NCI-H1417 treated with DMSO at 0.1 percent for 48 hours (cell line): ENCODE results near the gene SLC43A2.

ENCODE experiments used
- DNase-seq: peaks from one replicate; lab custom pipeline; 2025; lab: John Stamatoyannopoulos, UW

SLC43A2 gene

GRCh38 chr17:1623057-1623630 lies 5.5 kb downstream of the SLC43A2 start:
- no peak for DNase-seq

DNA sequence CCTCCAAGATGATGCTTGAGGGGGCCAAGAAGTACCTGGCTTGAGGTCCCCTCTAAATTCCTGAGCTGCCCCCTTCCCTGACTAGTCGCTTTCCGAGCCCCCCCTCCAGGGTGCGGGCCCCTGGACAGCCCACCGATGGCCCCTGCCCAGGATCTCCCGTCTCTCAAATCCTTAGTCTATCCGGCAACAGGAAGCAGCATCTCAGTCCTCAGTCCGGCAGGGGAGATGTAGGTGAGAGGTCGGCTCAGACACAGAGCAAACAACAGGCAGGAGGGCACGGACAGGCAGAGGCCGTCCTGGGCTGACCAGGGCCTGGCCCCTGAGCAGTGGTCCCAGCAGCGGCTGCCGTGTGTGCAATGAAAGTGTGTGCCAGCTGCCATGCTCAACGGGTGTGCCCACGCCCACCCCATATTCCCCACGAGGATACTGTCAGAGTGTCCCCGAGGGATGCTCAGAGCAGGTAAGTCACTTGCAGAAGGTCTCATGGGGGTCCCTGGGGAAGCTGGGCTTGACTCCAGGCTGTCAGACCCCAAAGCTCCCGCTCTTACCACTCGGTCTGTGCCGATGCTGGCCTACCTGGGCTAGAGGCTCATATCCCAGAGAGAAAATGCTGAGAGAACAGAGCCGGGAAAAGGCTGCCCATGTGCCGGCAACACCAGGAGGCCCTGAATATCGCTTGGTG lies 7.2 kb downstream of the SLC43A2 start:
- DNase-seq, result no peak

DNA sequence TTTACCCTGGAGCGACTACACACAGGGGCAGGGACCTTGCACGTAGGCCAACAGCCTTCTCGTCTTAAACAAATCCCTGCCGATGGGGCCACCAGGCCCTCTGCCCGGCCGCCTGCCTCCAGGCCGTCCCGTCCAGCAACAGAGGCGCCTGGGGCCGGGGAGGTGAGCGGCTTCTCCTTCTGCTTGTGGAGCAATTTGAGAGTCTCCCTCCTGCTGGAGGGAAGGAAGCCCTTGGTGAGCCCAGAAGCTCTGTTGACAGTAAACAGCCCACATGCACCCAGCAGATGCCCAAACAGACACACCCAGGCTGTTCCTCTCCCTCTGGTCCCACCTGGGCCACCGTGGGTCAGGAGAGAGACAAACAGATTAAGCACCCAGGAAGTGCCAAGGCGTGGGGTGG lies 8.1 kb downstream of the SLC43A2 start:
- no peak for DNase-seq

- no peak for DNase-seq
Measured at GRCh38 chr17:1617620-1618174, 10.9 kb downstream of the SLC43A2 start.

GRCh38 chr17:1616101-1616500 lies 12.5 kb downstream of the SLC43A2 start:
- no peak for DNase-seq

- no peak for DNase-seq
Measured at GRCh38 chr17:1612400-1612799, 16.2 kb downstream of the SLC43A2 start.

GRCh38 chr17:1611715-1612114 lies 16.9 kb downstream of the SLC43A2 start:
- DNase-seq, result no peak

- no peak for DNase-seq
Measured at GRCh38 chr17:1608676-1609075, 20.0 kb downstream of the SLC43A2 start.

- no peak for DNase-seq
Measured at GRCh38 chr17:1607971-1608320, 20.7 kb downstream of the SLC43A2 start.

DNA sequence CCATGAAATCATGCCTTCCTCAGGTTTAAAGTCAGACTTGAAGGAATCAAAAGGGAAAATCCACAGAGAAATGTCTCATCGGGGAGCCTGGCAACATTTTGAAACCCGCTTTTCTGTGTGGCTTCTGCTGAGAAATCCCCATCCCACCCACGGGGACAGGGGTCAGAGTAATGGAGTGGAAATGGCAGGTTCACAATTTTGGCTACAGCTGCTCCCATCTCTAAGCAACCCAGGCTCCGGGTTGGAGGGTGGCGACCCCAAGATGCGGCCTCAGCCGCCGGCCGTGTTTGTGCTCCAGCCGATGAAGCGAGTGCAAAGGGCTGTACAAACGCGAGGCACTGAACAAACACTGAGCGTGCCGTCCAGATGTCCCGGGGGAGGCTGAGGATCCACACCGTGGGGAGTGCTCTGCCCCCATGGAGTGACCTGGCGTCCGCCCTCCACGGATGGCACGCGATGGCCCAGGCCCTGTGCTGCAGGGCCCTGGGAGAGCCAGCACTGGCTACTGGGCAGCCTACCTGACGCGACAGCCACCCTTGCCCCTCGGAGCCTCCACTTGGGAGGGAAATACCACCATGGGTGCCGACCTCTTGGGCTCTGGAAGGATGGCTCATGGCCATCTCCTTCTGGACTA lies 22.2 kb downstream of the SLC43A2 start:
- DNase-seq, result no peak

DNA sequence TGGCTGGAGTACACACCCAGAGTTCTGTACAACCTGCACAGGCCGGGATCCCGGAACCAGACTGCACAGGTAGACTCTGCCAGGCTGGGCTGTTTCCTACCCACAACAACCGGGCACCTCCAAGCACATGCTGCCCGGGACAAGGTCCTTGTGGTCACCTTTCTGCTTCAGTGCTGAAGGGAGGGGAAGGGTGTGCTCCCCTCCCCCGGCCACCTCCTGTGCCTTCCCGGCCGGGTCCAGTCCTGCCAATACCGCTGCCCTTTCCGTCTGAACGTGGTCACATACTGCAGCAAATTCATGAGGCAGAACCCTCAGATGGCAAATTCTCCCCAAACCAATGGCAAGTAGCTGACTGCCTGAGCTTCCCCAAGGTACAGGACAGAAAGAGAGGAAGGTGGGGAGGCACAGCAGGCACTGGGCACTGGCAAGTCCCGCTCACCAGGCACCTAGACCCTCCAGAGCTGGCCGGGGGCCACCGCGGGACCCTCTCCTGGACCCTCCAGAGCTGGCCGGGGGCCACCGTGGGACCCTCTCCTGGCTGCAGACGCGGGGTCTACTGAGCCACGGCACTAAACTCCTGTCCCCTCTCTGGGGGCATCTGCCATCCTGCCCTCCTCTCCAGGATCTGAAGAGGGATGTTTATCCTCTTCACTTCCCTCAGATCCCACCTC lies 22.8 kb downstream of the SLC43A2 start:
- DNase-seq, result no peak

DNA sequence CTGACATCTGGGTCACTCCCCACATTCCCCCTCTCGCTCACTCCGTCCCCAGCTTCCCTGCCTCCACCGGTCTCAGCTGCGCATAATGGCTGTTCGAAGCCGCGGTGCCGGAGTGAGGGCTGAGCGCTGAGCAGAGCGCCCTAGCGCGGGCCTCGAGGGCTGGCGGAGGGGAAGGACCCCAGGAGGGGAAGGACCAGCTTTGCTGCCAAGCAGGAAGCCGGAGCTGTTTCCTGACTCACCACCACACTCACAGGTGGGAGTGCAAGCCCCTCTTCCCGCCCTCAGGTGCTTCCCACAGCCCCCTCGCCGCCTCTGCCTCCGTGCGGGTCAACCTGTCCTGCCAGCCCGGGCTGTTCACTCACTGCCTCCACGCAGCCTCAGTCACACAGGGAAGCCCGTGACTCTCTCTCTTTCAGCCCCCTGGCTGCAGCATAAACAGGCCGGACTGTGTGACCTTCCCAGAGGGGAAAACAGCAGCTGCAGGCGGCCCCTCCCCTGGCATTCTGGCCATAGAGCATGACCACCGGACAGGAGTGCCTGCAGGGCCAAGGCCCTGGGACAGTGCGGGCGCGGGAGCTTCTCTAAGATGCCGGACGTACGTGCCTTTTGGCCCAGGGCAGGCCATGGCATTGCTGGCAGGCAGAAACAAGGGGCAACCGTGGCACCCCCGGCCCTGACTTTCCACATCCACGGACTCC lies 23.7 kb downstream of the SLC43A2 start:
- DNase-seq, result no peak

GRCh38 chr17:1601571-1601970 lies 27.1 kb downstream of the SLC43A2 start:
- DNase-seq, result no peak

DNA sequence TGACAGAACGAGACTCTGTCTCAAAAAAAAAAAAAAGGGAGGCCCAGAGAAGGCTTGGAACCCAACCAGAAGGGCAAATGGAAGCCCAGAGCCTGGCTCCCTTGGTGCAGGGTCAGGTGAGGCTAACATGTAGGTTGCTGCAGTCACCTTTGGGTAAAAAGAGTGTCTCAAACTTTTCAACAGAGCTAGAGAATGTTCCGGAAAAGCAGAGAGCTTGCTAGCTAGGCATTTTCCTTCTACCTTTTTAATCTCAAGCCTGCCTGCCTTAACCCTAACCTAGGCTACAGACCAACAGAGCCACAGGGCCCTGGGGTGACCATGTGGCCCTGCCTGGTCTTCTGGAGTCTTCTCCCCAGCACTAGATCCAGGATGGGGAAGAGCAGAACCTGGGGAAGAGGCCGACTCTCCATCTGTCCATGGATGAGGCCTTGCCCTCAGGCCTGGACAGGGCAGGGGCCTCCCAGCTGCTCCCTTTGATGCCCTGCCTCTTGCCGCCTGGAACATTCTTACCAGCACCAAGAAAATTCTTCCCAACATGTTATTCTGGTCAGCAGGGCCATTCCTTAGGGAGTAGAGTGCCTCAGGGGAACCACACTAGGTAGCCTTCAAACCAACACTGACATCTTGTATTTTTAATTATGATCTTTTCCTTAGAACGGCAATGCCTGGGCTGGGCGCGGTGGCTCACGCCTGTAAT lies 30.1 kb downstream of the SLC43A2 start:
- DNase-seq, result no peak

DNA sequence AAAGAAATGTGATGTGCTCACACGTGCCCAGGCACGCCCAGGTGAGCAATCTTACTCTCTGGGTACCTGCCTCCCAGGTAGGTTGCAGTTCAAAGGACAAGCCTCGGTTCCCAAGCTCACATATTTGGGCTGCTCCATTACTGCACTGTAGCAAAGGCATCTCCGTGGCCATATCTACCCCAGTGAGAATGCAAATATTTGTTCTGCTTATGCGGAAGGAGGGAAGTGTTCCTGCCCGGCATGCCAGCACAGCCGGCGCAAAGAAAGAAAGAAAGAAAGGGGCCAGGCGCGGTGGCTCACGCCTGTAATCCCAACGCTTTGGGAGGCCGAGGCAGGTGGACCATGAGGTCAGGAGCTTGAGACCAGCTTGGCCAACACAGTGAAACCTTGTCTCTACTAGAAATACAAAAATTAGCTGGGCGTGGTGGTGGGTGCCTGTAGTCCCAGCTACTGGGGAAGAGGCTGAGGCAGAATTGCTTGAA lies 30.7 kb downstream of the SLC43A2 start:
- no peak for DNase-seq

DNA sequence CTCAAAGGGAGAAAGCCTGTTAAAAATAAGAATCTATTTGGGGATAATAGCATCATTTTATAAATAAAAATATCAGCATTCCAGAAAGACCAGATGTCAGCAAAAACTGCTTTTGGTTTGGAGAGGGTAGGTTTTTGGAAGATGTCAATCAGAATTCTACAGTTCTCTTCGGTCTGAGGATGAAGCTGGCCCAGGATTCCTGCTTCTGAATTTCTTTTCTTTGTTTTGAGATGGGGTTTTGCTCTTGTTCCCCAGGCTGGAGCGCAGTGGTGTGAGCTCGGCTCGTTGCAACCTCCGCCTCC lies 35.1 kb downstream of the SLC43A2 start:
- no peak for DNase-seq

- no peak for DNase-seq
Measured at GRCh38 chr17:1592751-1593629, 35.6 kb downstream of the SLC43A2 start.

- DNase-seq, result no peak
Measured at GRCh38 chr17:1591474-1592090, 37.1 kb downstream of the SLC43A2 start.

GRCh38 chr17:1590747-1591473 lies 37.7 kb downstream of the SLC43A2 start:
- no peak for DNase-seq
